Hematopoietic multipotent progenitor cell treated with erythropoietin and hydrocortisone succinate and interleukin-3 and kit ligand, for 8 days (in vitro differentiated cells): ENCODE data around the gene ATP5F1B.
"Not testable (repeated sequence)": the region's sequence is repeated elsewhere in the genome, so short reads cannot be mapped to it uniquely, and the experiment has no call there.

Source experiments
- DNase-seq: peaks from one replicate; pipeline ENCODE4 v3.0.0-alpha.2; 2015

Gene ATP5F1B

DNA sequence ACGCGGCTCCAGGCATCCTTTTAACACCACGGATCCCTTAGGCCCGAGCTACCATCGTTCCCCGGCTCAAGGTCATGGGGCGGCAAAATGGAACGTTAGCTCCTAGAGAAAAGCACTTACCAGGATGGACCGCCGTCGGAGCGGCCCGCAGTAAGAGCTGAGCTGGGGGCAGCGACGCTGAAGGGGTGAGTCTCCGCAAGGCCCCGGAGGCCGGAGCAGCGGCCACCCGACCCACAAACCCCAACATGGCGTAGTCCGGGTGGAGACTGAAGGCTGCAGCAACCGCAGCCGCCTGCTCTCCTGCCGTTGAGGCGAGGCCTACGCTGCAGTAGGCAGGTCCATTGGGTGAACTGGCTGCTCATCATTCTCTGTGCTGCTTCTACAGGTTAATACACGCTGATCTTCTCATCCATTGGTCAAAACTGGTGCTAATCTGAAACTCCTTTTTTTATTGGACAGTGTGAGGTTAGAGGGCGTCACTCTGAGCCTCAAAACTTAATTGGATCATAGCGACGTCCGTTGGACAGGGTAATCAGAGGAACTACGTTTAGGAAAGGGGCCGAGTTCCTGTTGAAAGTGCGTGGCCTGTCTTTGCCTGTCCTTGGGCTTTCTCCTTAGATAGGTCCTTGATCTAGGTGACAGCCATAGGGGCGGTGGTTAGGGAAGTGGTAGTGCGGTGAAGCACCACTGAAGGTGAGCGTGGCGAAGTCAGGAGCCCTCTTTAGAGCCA lies at the start of gene ATP5F1B:
TSS of gene ATP5F1B (minus strand) at position 268 of the 730 bp plus-strand sequence. CDS start at position 247, 21 bp downstream.
- peak; percentile 100 for DNase-seq

DNA sequence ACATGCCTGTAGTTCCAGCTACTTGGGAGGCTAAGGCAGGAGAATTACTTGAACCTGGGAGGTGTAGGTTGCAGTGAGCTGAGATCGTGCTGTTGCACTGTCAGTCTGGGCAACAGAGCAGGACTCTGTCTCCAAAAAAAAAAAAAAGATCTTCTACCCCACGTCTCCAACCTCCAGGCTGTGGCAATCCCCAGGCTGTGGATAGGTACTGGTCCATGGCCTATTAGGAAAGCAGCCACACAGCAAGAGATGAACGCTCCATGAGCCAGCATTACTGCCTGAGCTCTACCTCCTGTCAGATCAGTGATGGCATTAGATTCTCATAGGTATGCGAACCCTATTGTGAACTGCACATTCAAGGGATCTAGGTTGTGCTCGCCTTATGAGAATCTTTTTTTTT lies 48.4 kb upstream of the ATP5F1B start:
- no peak for DNase-seq

DNA sequence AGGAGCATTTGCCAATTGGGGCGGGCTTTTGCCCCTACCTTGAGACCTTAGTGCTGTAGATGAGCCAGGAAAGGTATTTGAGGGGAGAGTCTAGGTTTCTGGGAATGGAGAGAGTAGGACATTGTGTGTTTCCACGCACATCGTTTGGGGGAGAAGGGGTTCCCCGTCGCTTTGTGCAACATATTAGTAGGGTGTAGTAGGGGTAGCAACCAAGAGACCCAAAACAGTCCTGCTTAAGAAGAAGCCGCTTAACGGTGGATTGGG lies 43.0 kb upstream of the ATP5F1B start:
- no peak for DNase-seq

DNA sequence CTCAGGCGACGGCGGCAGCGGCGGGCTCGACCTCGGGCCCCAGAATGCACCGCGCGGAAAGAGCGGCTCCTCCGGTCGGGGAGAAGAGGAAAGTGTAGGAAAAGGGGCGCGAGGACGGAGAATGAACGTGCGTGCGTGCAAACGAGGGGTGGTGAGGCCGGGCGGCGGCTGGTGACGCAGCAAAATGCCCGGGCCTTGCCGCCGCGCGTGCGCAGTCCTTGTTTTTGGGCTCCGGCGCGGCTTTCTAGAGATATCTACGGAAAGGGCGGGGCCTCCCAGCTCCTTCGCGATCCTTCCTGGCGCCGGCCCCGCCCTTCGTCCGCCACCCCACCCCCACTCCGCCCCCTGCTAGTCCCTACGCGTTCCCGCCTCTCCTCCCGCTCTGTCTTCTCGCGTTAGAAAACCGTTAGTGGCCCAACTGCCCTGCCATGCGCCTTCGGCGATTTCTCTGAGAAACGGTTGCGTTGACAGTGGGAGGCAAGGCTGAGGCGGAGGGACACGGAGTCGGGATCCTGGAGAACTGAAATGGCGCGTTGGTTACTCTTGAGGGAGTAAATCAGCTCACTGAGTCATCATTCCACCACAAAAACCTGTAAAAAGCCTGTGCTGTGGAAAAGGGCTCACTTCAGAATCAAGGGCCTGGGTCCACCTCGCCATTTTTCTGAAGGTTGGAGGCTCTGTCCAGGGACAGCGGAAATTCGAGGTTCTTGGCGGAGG lies 42.5 kb upstream of the ATP5F1B start, which contains the start of gene PTGES3:
TSS of gene PTGES3 (minus strand) at position 156 of the 717 bp plus-strand sequence. CDS start 285 bp downstream, outside the sequence.
- peak; percentile 98 for DNase-seq

DNA sequence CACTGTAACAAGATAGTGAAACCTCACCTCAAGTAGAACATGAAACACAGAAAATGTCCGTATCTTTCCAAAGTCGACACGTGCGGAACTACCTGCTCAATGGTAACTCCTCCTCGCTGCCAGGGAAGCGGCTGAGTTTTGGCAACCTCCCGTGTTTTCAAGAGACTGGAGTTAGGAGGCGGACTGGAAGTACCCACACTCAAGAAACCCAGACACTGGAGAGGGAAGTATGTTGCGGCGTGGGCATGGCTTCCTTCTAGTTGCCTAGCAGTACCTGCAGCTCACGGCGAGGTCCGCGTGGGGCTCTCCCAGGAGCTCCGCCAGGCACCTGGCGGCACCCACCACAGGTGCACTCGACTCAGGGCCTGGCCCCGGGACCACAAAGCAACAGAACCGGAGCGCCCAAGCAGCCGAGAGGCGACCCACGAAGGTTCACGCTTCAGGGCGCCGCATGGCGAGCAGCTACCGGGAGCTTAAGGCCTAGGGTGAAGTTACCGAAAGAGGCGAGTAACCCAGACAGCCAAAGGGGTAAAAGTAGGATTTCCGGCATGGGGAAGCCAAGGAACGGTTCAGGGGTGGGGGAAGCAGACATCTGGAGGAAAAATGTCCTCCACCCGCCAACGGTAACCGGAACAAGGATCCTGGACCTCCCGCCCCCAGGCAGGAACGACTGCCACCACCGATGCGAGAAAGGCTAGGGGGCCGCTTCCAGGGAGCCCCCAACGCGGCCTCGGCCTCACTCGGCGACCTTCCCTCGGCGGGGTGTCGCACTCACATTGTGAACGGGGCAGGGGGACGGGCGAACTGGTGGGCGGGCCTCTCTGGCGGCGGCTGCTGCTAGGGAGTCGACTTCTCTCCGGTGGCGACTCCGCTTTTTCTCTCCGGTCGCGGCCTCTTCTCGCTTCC lies 41.7 kb upstream of the ATP5F1B start:
- DNase-seq, result peak; percentile 57

DNA sequence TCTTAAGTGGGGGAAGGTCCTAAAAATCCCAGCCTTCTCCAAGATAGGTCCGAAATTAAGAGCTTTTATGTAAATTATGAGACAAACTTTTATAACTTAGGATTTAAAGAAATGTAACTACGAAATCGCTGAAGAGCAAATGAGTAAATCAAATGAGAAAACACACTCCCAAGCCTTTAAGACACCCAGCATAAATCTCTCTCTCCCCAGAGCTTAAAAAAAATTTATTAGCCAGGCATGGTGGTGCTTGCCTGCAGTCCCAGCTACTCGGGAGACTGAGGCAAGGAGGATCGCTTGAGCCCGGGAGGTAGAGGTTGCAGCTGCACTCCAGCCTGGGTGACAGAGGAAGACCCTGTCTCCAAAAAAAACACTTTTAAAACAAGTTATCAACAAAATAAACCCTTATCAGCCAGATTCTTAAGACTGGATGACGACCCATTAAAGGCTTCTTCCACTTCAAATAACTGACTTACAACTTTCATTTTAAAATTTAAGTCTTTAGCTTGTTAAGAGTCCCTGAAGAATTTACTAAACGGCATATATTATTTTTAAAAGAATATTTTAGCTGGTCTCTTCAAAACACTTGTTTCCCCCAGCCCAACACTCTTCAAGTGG lies 39.1 kb upstream of the ATP5F1B start:
- DNase-seq, result no peak

DNA sequence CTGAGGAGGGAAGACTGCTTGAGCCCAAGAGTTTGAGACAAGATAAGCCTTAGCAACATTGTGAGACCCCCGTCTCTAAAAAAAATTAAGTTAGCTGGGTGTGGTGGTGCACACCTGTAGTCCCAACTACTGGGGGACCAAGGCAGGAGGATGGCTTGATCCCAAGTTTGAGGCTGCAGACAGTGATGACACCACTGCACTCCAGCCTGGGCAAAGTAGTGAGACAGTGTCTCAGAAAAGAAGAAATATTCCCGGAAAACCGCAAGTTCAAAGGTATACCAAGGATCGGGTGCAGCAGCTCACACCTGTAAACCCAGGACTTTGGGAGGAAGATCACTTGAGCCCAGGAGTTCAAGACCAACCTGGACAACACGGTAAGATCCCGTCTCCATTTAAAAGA lies 36.5 kb upstream of the ATP5F1B start:
- no peak for DNase-seq

DNA sequence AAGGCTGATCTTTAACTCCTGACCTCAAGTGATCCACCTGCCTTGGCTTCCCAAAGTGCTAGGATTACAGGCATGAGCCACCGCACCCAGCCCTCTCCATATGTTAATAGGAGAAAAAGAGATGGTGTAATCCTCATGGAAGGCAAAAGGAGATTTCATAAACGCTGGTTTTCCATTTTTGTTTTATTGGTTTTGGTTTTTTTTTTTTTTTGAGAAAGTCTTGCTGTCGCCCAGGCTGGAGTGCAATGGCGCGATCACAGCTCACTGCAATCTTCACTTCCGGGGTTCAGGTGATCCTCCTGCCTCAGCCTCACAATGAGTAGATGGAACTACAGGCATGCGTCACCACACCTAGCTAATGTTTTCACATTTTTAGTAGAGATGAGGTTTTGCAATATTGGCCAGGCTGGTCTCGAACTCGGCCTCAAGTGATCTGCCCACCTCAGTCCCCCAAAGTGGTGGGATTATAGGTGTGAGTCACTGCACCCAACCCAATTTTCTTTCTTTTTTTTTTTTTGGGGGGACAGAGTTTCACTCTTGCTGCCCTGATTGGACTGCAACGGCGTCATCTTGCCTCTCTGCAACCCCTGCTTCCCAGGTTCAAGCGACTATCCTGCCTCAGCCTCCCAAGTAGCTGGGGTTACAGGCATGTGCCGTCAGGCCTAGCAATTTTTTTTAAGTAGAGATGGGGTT lies 34.2 kb upstream of the ATP5F1B start:
- DNase-seq, result no peak

DNA sequence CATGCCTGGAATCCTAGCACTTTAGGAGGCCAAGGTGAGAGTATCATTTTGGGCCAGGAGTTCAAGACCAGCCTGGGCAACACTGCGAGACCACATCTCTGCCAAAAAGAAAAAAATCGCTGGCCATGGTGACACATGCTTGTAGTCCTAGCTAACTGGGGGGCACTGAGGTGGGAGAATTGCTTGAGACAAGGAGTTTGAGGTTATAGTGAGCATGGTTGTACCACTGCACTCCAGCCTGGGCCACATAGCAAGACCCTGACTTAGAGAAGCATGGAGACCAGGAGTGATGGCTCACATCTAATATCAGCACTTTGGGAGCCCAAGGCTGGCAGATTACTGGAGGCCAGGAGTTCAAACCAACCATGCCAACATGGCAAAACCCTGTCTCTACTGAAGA lies 33.1 kb upstream of the ATP5F1B start:
- no peak for DNase-seq

DNA sequence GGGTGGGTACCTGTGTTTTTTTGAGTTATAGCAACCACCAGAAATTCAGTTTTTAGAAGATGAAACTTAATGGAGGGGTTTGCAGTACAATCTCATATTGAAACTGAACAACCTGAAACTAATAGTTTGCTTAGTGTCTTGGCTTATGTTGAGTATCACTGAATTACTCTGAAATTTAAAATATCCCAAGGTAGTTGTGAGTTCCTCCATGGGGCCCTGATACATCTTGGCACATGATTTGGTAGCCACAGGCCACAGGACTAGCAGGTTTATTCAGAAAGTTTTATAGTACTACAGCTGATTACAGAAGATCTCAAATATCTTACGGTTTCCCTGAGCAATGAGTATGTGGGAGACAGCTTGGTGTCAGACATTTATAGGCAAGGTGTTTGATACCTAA lies 31.9 kb upstream of the ATP5F1B start:
- no peak for DNase-seq

DNA sequence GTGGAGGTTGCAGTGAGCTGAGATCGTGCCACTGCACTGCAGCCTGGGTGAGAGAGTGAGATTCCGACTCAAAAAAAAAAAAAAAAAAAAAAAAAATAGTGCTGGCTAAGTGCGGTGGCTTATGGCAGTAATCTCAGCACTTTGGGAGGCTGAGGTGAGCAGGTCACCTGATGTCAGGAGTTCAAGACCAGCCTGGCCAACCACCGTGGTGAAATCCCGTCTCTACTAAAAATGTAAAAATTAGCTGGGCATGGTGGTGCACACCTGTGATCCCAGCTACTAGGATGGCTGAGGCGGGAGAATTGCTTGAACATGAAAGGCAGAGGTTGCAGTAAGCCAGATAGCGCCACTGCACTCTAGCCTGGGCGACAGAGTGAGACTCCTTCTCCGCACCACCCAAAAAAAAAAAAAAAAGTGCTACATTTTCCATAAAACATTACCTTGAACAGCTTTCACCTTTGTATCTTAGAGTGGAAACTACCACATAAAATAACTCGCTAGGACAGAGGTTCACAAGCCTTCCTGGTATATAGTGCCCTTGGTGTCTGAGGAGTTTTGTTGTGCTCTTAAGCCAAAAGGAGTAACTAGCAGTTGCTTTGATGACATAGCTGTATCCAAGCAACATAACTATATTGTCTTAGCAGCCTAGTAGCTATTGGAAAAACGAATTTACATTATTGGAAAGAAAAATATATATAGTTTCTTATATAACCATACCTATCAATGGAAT lies 31.2 kb upstream of the ATP5F1B start:
- DNase-seq, result no peak

DNA sequence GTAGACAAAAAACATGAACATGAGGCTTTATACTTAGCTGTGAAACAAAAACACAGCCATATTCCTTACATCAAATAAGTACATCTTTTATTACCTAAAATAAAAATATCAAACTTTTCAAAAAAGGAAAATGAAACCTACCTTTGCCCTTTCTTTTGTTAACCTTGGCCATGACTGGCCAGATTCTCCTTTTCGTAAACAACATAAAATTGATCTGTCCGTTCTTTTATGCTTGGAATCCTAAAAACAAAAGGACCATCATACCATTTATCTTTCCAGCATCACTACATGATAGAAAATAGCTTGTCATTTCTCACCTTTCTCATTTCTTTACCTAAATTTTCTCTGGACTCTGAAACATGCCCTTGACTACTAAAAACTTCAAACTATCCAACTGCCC lies 25.8 kb upstream of the ATP5F1B start:
- DNase-seq, result no peak

DNA sequence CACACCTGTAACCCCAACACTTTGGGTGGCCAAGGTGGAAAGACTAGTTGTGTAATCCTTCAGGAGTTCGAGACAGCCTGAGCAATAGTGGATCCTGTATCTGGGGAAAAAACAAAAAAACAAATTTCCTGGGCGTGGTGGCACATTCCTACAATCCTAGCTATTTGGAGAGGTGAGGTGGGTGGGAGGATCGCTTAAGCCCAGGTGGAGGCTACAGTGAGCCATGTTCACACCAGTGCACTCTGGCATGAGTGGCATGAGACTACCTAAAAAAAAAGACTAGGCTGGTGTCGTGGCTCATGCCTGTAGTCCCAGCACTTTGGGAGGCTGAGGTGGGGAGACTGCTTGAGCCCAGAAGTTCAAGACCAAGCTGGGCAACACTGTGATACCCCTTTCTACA lies 25.1 kb upstream of the ATP5F1B start:
- no peak for DNase-seq

DNA sequence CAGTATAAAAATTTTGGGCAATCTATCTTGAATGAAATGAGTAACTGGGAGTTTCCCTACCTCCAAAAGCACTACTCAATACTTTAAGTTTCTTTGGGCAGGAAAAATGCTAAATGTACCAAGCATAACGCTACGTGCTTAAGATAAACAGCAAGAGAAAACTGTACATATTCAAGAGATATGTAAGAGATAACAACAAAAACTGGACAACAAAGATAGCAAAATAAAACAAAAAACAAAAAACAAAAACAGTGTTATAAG lies 22.3 kb upstream of the ATP5F1B start:
- no peak for DNase-seq

DNA sequence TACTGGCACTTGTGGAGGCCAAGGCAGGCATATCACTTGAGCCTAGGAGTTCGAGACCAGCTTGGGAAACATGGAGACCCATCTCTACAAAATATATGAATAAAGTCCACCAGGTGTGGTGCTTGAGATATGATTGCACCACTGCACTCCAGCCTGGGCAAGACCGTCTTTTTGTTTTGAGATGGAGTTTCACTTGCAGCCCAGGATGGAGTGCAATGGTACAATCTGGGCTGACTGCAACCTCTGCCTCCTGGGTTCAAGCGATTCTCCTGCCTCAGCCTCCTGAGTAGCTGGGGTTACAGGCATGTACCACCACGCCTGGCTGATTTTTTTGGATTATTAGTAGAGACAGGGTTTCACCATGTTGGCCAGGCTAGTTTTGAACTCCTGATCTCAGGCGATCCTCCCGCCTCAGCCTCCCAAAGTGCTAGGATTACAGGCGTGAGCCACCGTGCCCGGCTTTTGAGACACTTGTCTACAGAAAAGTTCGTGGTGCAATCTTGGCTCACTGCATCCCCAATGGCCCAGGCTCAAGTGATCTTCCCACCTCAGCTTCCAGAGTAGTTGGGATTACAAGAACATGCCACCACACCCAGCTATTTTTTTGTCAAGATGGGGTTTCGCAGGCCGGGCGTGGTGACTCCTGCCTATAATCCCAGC lies 16.3 kb upstream of the ATP5F1B start:
- DNase-seq, result no peak

DNA sequence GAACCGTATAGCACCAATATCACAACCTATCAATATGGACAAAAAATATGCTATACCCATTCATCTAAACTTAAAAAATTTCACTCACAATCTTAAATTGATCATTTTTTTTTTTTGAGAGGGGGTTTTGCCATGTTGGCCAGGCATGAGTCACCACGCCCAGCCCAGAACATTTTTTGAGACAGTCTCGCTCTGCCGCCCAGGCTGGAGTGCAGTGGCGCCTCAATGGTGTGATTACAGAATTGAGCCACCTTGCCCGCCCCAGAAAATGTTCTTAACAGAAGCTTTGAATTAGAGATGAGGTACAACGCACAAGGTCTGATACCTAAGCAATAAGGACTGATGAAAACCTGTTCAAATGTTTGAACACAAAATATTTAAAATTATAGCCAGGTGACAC lies 15.8 kb upstream of the ATP5F1B start:
- no peak for DNase-seq

DNA sequence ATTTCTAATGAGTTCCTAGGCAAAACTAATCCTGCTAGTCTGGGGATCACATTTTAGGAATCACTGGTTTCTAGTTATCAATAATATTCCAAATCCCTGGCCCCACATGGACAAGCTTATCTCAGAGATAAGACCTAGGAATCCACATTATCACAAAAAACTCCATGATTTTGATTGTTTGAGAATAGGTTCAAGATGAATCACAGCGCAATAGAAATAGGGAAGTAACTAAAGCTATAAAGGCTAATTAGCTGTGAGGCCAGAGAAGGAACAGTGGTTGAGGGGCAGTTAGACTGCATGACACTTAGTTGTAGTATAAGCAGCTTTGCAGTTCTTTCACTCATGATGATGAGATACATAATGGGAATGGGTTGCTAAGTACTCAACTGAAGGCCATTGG lies 13.1 kb upstream of the ATP5F1B start:
- DNase-seq, result no peak

DNA sequence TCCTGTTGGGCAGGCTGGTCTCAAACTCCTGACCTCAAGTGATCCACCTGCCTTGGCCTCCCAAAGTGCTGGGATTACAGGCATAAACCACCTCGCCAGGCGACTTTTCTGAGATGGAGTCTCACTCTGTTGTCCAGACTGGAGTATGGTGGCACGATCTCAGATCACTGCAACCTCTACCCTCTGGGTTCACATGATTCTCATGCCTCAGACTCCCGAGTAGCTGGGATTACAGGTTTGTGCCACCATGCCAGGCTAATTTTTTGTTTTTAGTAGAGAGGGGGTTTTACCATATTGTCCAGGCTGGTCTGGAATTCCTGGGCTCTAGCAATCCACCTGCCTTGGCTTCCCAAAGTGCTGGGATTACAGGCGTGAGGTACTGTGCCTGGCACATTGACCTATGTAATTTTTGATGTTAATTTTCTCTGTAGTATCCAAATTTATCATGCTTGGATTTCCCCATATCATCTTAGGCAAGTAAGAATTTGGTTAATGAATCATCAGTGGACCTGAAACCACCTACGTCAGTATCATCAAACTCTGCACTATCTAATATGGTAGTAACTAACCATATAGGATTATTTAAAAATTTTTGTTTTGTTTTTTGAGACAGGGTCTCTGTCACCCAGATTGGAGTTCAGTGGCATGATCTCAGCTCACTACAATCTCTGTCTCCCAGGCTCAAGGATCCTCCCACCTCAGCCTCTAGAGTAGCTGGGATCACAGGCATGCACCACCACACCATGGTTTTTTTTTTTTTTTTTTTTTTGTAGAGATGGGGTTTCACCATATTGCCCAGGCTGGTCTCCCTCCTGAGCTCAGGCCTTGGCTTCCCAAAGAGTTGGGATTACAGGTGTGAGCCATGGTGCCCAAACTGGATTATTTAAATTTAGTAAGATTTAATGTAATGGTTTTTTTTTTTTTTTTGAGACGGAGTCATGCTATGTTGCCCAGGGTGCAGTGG lies 11.9 kb upstream of the ATP5F1B start:
- DNase-seq, result no peak

DNA sequence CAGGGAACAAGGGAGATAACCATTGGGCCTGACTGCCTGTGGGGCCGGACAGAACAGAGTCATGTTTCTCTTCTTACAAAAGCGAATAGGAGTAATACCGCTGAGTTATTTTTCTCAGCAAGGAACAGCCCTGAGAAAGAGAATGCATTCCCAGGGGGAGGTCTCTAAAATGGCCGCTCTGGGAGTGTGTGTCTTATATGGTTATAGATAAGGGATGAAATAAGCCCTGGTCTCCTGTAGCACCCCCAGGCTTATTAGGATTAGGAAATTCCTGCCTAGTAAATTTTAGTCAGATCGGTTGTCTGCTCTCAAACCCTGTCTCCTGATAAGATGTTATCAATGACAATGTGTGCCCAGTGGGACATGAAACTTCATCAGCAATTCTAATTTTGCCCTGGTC lies 8.0 kb upstream of the ATP5F1B start:
- not testable (repeated sequence) for DNase-seq

DNA sequence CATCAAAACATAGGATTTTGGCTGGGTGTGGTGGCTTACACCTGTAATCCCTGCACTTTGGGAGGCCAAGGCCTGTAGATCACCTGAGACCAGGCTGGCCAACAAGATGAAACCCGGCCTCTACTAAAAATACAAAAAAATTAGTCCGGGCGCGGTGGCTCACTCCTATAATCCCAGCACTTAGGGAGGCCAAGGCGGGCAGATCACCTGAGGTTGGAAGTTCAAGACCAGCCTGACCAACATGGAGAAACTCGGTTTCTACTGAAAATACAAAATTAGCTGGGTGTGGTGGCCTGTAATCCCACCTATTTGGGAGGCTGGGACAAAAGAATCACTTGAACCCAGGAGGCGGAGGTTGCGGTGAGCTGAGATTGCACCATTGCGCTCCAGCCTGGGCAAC lies 2.2 kb upstream of the ATP5F1B start:
- DNase-seq, result not testable (repeated sequence)
